GM23248 (cell line): ENCODE measurements around the gene MITF. TPM values are rescaled to one million over a fixed set of nuclear protein-coding genes. Genes with fewer than 3 reads are reported as not detected.

ENCODE experiments used
- DNase-seq: peaks from one replicate; pipeline ENCODE4 v3.0.0-alpha.2; 2015
- H2AFZ ChIP-seq: fragments of 200-600 bp; sonication (generic); 2 replicates; pipeline ENCODE4 v1.6.1; 2016; ENCODE audit warnings: antibody characterized with exemption
- H3F3A ChIP-seq: fragments of 200-600 bp; sonication (generic); 2 replicates; pipeline ENCODE4 v1.6.1; 2016; ENCODE audit warnings: mild to moderate bottlenecking, antibody characterized with exemption, mixed run types; ENCODE audit not compliant: insufficient read depth
- H3K27ac ChIP-seq: fragments of 200-600 bp; sonication (generic); 2 replicates; pipeline ENCODE4 v1.5.1; 2016; ENCODE audit warnings: mild to moderate bottlenecking
- H3K27me3 ChIP-seq: fragments of 200-600 bp; sonication (generic); replicated peaks from 2 replicates; pipeline ENCODE4 v1.6.1; 2016; ENCODE audit warnings: mild to moderate bottlenecking; ENCODE audit not compliant: insufficient read depth
- H3K36me3 ChIP-seq: fragments of 200-600 bp; sonication (generic); 2 replicates; pipeline ENCODE4 v1.6.1; 2016; ENCODE audit warnings: low read depth, mild to moderate bottlenecking
- H3K4me1 ChIP-seq: fragments of 200-600 bp; sonication (generic); 2 replicates; pipeline ENCODE4 v1.6.1; 2016; ENCODE audit warnings: mild to moderate bottlenecking; ENCODE audit not compliant: insufficient read depth
- H3K4me2 ChIP-seq: fragments of 200-600 bp; sonication (generic); one replicate; pipeline ENCODE4 v1.6.1; 2016; ENCODE audit warnings: mild to moderate bottlenecking; ENCODE audit not compliant: unreplicated experiment
- H3K4me3 ChIP-seq: fragments of 200-600 bp; sonication (generic); 2 replicates; pipeline ENCODE4 v1.5.1; 2016; ENCODE audit warnings: mild to moderate bottlenecking
- H3K79me2 ChIP-seq: fragments of 200-600 bp; sonication (generic); 2 replicates; pipeline ENCODE4 v1.6.1; 2016; ENCODE audit warnings: mild to moderate bottlenecking; ENCODE audit not compliant: insufficient read depth
- H3K9ac ChIP-seq: fragments of 200-600 bp; sonication (generic); 2 replicates; pipeline ENCODE4 v1.6.1; 2016; ENCODE audit warnings: mild to moderate bottlenecking
- H3K9me2 ChIP-seq: fragments of 200-600 bp; sonication (generic); 2 replicates; pipeline ENCODE4 v1.6.1; 2016; ENCODE audit warnings: mixed run types, mild to moderate bottlenecking, moderate library complexity; ENCODE audit not compliant: insufficient read depth
- H3K9me3 ChIP-seq: fragments of 200-600 bp; sonication (generic); one replicate; pipeline ENCODE4 v1.6.1; 2017; ENCODE audit warnings: low read depth
- H4K20me1 ChIP-seq: fragments of 200-600 bp; sonication (generic); 2 replicates; pipeline ENCODE4 v1.6.0; 2016; ENCODE audit not compliant: insufficient read depth
- EZH2 ChIP-seq: fragments of 200-600 bp; sonication (generic); IDR thresholded peaks from 2 replicates; pipeline ENCODE4 v1.6.1; 2018; ENCODE audit warnings: antibody characterized with exemption, mild to moderate bottlenecking; ENCODE audit not compliant: insufficient read depth, poor library complexity, severe bottlenecking
- EZH2phosphoT487 ChIP-seq: fragments of 200-600 bp; sonication (generic); IDR thresholded peaks from 2 replicates; pipeline ENCODE4 v1.6.1; 2018; ENCODE audit warnings: antibody characterized with exemption, moderate library complexity, mild to moderate bottlenecking, low read depth; ENCODE audit not compliant: insufficient read depth
- WGBS, 2 experiments: methylation state at CpG; one replicate each; pipeline ENCODE4 v1.1.6; 2015 to 2017; ENCODE audit warnings: low lambda C conversion rate in 2 of 2, low coverage in 1 of 2; ENCODE audit errors: missing lambda C conversion rate in 2 of 2; 5-methylcytosine and 5-hydroxymethylcytosine counted together
- in situ Hi-C: fragments of 300-500 bp; cut with MboI; formaldehyde crosslinking; loops from 2 replicates; pipeline ENCODE4 v1.15.0; 2020
- polyA plus RNA-seq: library from polyadenylated mRNA; unstranded; fragments of >200 nt; fragmentation: Nextera tagmentation; extraction: Ambion mirVana; gene quantifications from 2 replicates; pipeline ENCODE4 v1.2.1, GENCODE V29; 2016
- total RNA-seq: library from RNA; depleted of rRNA; stranded (reverse); fragments of >200 nt; shearing (Covaris generic); gene quantifications from 2 replicates; pipeline ENCODE4 v1.2.3, GENCODE V29; 2014

MITF gene
- total and polyA plus RNA-seq, 2 experiments from 2014 or later: 0.86 to 2.0 TPM

- H3K9ac ChIP-seq: no peak overlapping the region
- H3K27me3 ChIP-seq: peaks cover 27% of the 10 kb centered on the region
- no peaks in the 10 kb centered on the region for H3K79me2 ChIP-seq
- H3F3A ChIP-seq: no peaks in the 10 kb centered on the region
- H3K4me3 ChIP-seq: no peak overlapping the region
- H3K36me3 ChIP-seq: no peaks in the 10 kb centered on the region
- no peak overlapping the region for H2AFZ ChIP-seq
- H3K4me1 ChIP-seq: no peaks in the 10 kb centered on the region
- H3K9me2 ChIP-seq: no peaks in the 10 kb centered on the region
- H3K9me3 ChIP-seq: no peaks in the 10 kb centered on the region
- no peak overlapping the region for H3K4me2 ChIP-seq
- in situ Hi-C loops: no loop called here
- H3K27ac ChIP-seq: no peak overlapping the region
- no peak for DNase-seq
- H4K20me1 ChIP-seq: no peaks in the 10 kb centered on the region
- WGBS, 2 experiments: 60% methylated on average over 3 of the region's 3 CpGs
- no peak for TF ChIP-seq EZH2
Observed at GRCh38 chr3:69725994-69726571, 13.2 kb upstream of the MITF start.

GRCh38 chr3:69729147-69729919 is 9.9 kb upstream of the MITF start:
- Histone ChIP-seq H3K9me2 (no peaks in the 10 kb centered on the region), H4K20me1 (no peaks in the 10 kb centered on the region), H3K36me3 (no peaks in the 10 kb centered on the region), H3K79me2 (no peaks in the 10 kb centered on the region), H3K4me3 (no peak overlapping the region), H3K4me2 (no peak overlapping the region), H3K9ac (no peak overlapping the region), H2AFZ (no peak overlapping the region), H3F3A (no peaks in the 10 kb centered on the region), H3K27me3 (peaks cover 31% of the 10 kb centered on the region), H3K4me1 (no peaks in the 10 kb centered on the region), H3K27ac (no peak overlapping the region), H3K9me3 (no peaks in the 10 kb centered on the region)
- no peak for DNase-seq
- in situ Hi-C loops: no loop called here
- WGBS, 2 experiments: 73% methylated on average over 6 of the region's 6 CpGs
- TF ChIP-seq EZH2phosphoT487 (no peak), EZH2 (no peak)

- H3K36me3 ChIP-seq: no peaks in the 10 kb centered on the region
- H3K27ac ChIP-seq: no peak overlapping the region
- 83 to 92% methylated on average over 2 of the region's 2 CpGs for WGBS, 2 experiments
- no peak overlapping the region for H3K9ac ChIP-seq
- H3K4me1 ChIP-seq: no peaks in the 10 kb centered on the region
- no peak overlapping the region for H3K4me2 ChIP-seq
- TF ChIP-seq EZH2phosphoT487: no peak
- H3K4me3 ChIP-seq: no peak overlapping the region
- DNase-seq: no peak
- in situ Hi-C loops: no loop called here
- no peaks in the 10 kb centered on the region for H4K20me1 ChIP-seq
- H3K27me3 ChIP-seq: peaks cover 39% of the 10 kb centered on the region
- H3K79me2 ChIP-seq: no peaks in the 10 kb centered on the region
- H3F3A ChIP-seq: no peaks in the 10 kb centered on the region
- no peaks in the 10 kb centered on the region for H3K9me3 ChIP-seq
- H3K9me2 ChIP-seq: no peaks in the 10 kb centered on the region
- no peak overlapping the region for H2AFZ ChIP-seq
Observed at GRCh38 chr3:69731080-69731479, 8.2 kb upstream of the MITF start.

- H3K9me3 ChIP-seq: no peaks in the 10 kb centered on the region
- DNase-seq: no peak
- no peak overlapping the region for H2AFZ ChIP-seq
- H3K9me2 ChIP-seq: no peaks in the 10 kb centered on the region
- 0 out of 2 replicates have a peak, but pooled peaks cover 13% of the 10 kb centered on the region for H3F3A ChIP-seq
- H3K9ac ChIP-seq: no peak overlapping the region
- H3K4me1 ChIP-seq: no peaks in the 10 kb centered on the region
- WGBS, 2 experiments: 61 to 75% methylated on average over 2 of the region's 2 CpGs
- H4K20me1 ChIP-seq: no peaks in the 10 kb centered on the region
- no peak overlapping the region for H3K4me2 ChIP-seq
- no peaks in the 10 kb centered on the region for H3K36me3 ChIP-seq
- TF ChIP-seq EZH2 (no peak), EZH2phosphoT487 (no peak)
- H3K27ac ChIP-seq: no peak overlapping the region
- no peaks in the 10 kb centered on the region for H3K79me2 ChIP-seq
- H3K27me3 ChIP-seq: peaks cover 44% of the 10 kb centered on the region
- no peak overlapping the region for H3K4me3 ChIP-seq
- in situ Hi-C loops: no loop called here
Observed at GRCh38 chr3:69735893-69736292, 3.4 kb upstream of the MITF start.
